Activated gamma-delta T cell treated with anti-CD3 and anti-CD28 coated beads, Interleukin-2, amount 50 U/mL, for 16 hours (primary cell): ENCODE data around the gene HDAC9.
"Not testable (repeated sequence)": the region's sequence is repeated elsewhere in the genome, so short reads cannot be mapped to it uniquely, and the experiment has no call there.

Experiments used
- DNase-seq: peaks from one replicate; pipeline ENCODE4 v3.0.0-alpha.2; 2020; ENCODE audit warnings: low read depth

The HDAC9 gene

GRCh38 chr7:18900236-18900635 lies 404.7 kb downstream of the HDAC9 start:
- DNase-seq: no peak

GRCh38 chr7:18900803-18901202 lies 405.3 kb downstream of the HDAC9 start:
- DNase-seq: no peak

GRCh38 chr7:18901351-18901750 lies 405.8 kb downstream of the HDAC9 start:
- DNase-seq: no peak

GRCh38 chr7:18901982-18902421 lies 406.5 kb downstream of the HDAC9 start:
- no peak for DNase-seq

GRCh38 chr7:18902892-18903291 lies 407.3 kb downstream of the HDAC9 start:
- no peak for DNase-seq

- no peak for DNase-seq
Measured at GRCh38 chr7:18903695-18904094, 408.1 kb downstream of the HDAC9 start.

- DNase-seq: no peak
Measured at GRCh38 chr7:18905316-18905943, 409.9 kb downstream of the HDAC9 start.

GRCh38 chr7:18906901-18907300 lies 411.4 kb downstream of the HDAC9 start:
- no peak for DNase-seq

- DNase-seq: no peak
Measured at GRCh38 chr7:18913106-18913505, 417.6 kb downstream of the HDAC9 start.

GRCh38 chr7:18916826-18917225 lies 421.3 kb downstream of the HDAC9 start:
- DNase-seq: no peak

GRCh38 chr7:18927134-18927533 lies 431.6 kb downstream of the HDAC9 start:
- no peak for DNase-seq

- DNase-seq: no peak
Measured at GRCh38 chr7:18936265-18936664, 440.7 kb downstream of the HDAC9 start.

- DNase-seq: no peak
Measured at GRCh38 chr7:18939771-18940592, 444.4 kb downstream of the HDAC9 start.

- DNase-seq: no peak
Measured at GRCh38 chr7:18940593-18941134, 445.1 kb downstream of the HDAC9 start.

- no peak for DNase-seq
Measured at GRCh38 chr7:18941207-18941606, 445.7 kb downstream of the HDAC9 start.

GRCh38 chr7:18948521-18948920 lies 453.0 kb downstream of the HDAC9 start:
- DNase-seq: no peak

- no peak for DNase-seq
Measured at GRCh38 chr7:18952846-18953245, 457.3 kb downstream of the HDAC9 start.

- DNase-seq: no peak
Measured at GRCh38 chr7:18958627-18959026, 463.1 kb downstream of the HDAC9 start.

- no peak for DNase-seq
Measured at GRCh38 chr7:18960725-18961124, 465.2 kb downstream of the HDAC9 start.

- no peak for DNase-seq
Measured at GRCh38 chr7:18962031-18962430, 466.5 kb downstream of the HDAC9 start.

GRCh38 chr7:18965657-18966056 lies 470.1 kb downstream of the HDAC9 start:
- no peak for DNase-seq

GRCh38 chr7:18967755-18968154 lies 472.2 kb downstream of the HDAC9 start:
- DNase-seq: not testable (repeated sequence)

- DNase-seq: no peak
Measured at GRCh38 chr7:18971839-18972238, 476.3 kb downstream of the HDAC9 start.
